Ishikawa (cell line): Measurements from ENCODE around the gene BPGM.

ENCODE experiments used
- CEBPB ChIP-seq: IDR thresholded peaks from 2 replicates; pipeline ENCODE4 v1.6.1; 2012
- CREB1 ChIP-seq: IDR thresholded peaks from 2 replicates; pipeline ENCODE4 v1.6.1; 2012; ENCODE audit warnings: low read depth
- EGR1 ChIP-seq: IDR thresholded peaks from 2 replicates; pipeline ENCODE4 v1.6.1; 2012
- EP300 ChIP-seq: IDR thresholded peaks from 2 replicates; pipeline ENCODE4 v1.6.1; 2012; ENCODE audit warnings: borderline replicate concordance
- FOXM1 ChIP-seq: IDR thresholded peaks from 2 replicates; pipeline ENCODE4 v1.6.1; 2012; ENCODE audit warnings: low read depth, borderline replicate concordance
- NFIC ChIP-seq: IDR thresholded peaks from 2 replicates; pipeline ENCODE4 v1.6.1; 2012
- RAD21 ChIP-seq: IDR thresholded peaks from 2 replicates; pipeline ENCODE4 v1.6.1; 2012; ENCODE audit warnings: low read depth
- TAF1 ChIP-seq: IDR thresholded peaks from 2 replicates; pipeline ENCODE4 v1.6.1; 2012; ENCODE audit warnings: low read depth, mild to moderate bottlenecking
- TCF12 ChIP-seq: IDR thresholded peaks from 2 replicates; pipeline ENCODE4 v1.6.1; 2012; ENCODE audit warnings: low read depth
- TEAD4 ChIP-seq: IDR thresholded peaks from 2 replicates; pipeline ENCODE4 v1.6.1; 2012
- YY1 ChIP-seq: IDR thresholded peaks from 2 replicates; pipeline ENCODE4 v1.6.1; 2012; ENCODE audit warnings: low read depth
- ZBTB7A ChIP-seq: IDR thresholded peaks from 2 replicates; pipeline ENCODE4 v1.6.1; 2012; ENCODE audit warnings: low read depth
- TF ChIP-seq, protein P1 (sequence below): IDR thresholded peaks from 2 replicates; pipeline ENCODE4 v1.6.1; 2012
- TF ChIP-seq, protein P2 (sequence below): IDR thresholded peaks from 2 replicates; pipeline ENCODE4 v1.6.1; 2012
- TF ChIP-seq, protein P3 (sequence below): IDR thresholded peaks from 2 replicates; pipeline ENCODE4 v1.6.1; 2012; ENCODE audit warnings: low read depth, mild to moderate bottlenecking

BPGM gene

DNA sequence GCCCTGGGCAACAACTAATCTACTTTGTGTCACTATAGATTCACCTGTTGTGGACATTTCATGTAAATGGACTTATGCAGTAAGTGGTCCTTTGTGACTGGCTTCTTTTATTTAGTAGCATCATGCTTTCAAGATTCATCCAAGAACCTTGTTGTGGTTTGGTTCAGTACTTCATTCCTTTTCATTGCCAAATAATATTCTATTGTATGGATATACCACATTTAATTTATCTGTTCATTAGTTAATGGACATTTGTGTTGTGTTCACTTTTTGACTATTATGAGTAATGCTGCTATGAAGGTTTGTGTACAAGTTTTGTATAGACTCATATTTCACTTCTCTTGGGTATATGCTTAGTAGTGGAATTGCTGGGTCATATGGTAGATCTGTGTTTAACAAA, 27.8 kb downstream of the BPGM start:
- TF ChIP-seq CREB1, result no peak
- TF ChIP-seq ZBTB7A, result no peak
- no peak for TF ChIP-seq RAD21
- TF ChIP-seq TCF12, result no peak
- no peak for TF ChIP-seq NFIC
- TF ChIP-seq TAF1, result no peak
- TF ChIP-seq FOXM1, result no peak
- TF ChIP-seq, protein P1, sequence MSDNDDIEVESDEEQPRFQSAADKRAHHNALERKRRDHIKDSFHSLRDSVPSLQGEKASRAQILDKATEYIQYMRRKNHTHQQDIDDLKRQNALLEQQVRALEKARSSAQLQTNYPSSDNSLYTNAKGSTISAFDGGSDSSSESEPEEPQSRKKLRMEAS, result no peak
- TF ChIP-seq CEBPB, result no peak
- no peak for TF ChIP-seq EGR1
- no peak for TF ChIP-seq YY1
- no peak for TF ChIP-seq EP300

DNA sequence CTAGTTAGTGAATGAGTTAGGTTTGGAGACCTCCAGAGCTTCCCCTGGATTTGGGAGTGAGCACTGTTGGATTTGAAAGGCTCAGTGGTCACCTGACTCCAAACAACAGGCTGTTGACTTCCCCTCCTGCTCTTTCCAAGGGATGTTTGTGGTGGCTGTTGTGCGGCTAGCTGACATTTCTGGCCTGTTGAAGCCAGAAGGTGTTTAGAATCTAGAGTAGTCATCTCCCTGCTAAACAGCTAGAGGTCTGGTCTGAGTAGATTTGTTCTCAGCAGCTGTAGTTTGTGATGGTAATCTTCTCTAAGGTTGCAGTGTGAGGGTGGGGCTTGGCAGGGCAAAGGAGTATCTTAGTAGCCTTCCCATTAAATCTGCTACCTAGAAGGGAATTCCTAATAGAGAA, 30.1 kb downstream of the BPGM start:
- TF ChIP-seq CREB1 (no peak), TCF12 (no peak), NFIC (no peak), TEAD4 (no peak)
- TF ChIP-seq, protein P2, sequence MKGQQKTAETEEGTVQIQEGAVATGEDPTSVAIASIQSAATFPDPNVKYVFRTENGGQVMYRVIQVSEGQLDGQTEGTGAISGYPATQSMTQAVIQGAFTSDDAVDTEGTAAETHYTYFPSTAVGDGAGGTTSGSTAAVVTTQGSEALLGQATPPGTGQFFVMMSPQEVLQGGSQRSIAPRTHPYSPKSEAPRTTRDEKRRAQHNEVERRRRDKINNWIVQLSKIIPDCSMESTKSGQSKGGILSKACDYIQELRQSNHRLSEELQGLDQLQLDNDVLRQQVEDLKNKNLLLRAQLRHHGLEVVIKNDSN, result no peak

DNA sequence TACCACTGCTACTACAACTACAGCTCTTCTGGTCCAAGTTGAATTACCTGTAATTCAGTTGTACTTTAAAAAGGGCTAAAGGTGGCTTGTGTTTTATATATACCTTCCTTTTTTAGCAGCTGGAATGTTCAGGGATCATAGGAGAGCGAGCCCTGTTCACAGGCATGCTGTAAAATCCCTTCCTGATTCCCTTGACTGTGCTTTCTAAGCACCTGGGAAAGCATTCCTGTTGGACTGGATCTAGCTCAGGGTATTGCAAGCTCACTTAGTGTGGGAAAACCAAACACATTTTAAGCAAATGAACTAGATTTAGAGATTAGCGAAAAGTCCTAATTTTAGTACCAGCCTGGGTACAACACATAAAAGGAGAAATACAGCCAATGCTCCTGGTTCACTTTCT, 31.5 kb downstream of the BPGM start:
- TF ChIP-seq ZBTB7A, result no peak
- TF ChIP-seq, protein P3, sequence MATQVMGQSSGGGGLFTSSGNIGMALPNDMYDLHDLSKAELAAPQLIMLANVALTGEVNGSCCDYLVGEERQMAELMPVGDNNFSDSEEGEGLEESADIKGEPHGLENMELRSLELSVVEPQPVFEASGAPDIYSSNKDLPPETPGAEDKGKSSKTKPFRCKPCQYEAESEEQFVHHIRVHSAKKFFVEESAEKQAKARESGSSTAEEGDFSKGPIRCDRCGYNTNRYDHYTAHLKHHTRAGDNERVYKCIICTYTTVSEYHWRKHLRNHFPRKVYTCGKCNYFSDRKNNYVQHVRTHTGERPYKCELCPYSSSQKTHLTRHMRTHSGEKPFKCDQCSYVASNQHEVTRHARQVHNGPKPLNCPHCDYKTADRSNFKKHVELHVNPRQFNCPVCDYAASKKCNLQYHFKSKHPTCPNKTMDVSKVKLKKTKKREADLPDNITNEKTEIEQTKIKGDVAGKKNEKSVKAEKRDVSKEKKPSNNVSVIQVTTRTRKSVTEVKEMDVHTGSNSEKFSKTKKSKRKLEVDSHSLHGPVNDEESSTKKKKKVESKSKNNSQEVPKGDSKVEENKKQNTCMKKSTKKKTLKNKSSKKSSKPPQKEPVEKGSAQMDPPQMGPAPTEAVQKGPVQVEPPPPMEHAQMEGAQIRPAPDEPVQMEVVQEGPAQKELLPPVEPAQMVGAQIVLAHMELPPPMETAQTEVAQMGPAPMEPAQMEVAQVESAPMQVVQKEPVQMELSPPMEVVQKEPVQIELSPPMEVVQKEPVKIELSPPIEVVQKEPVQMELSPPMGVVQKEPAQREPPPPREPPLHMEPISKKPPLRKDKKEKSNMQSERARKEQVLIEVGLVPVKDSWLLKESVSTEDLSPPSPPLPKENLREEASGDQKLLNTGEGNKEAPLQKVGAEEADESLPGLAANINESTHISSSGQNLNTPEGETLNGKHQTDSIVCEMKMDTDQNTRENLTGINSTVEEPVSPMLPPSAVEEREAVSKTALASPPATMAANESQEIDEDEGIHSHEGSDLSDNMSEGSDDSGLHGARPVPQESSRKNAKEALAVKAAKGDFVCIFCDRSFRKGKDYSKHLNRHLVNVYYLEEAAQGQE, result no peak
- TF ChIP-seq, protein P1, result no peak
- no peak for TF ChIP-seq TEAD4
- TF ChIP-seq CEBPB, result no peak
- TF ChIP-seq YY1, result no peak
- TF ChIP-seq EP300, result no peak
- no peak for TF ChIP-seq EGR1
- no peak for TF ChIP-seq TAF1
- TF ChIP-seq RAD21, result no peak
- TF ChIP-seq NFIC, result no peak
- TF ChIP-seq CREB1, result no peak

DNA sequence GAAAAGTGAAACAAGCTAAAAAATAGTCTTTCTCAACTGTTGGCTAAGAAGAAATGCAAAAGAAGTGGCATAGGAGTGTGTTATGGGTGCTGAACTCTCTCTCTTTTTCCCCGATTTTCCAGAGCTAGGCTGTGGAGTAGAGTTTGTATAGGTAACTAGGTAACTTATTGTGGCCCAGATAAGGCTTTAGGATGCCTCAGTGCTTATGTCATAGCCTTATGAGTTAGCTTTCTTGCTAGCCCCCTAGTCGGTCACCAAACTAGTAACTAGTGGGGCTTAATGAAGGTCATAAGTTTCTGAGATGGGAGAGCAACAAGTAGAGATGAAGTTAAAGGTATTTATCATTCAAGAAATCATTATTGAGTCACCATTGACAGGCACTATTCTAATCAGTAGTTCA, 32.4 kb downstream of the BPGM start:
- TF ChIP-seq, protein P1, result no peak
- TF ChIP-seq NFIC, result no peak

DNA sequence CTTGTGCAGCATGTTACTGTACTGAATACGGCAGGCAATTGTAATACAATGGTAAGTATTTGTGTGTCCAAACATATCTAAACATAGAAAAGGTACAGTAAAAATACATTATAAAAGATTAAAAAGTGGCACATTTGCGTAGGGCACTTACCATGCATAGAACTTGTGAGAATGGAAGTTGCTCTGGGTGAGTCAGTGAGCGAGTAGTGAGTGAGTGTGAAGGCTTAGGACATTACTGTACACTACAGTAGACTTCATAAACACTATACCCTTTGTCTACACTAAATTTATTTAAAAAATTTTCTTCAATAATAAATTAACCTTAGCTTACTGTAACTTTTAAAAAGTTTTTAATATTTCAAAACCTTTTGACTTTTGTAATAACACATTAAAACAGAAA, 37.5 kb downstream of the BPGM start:
- no peak for TF ChIP-seq CEBPB
- no peak for TF ChIP-seq ZBTB7A
- TF ChIP-seq EGR1, result no peak
- TF ChIP-seq EP300, result no peak
- TF ChIP-seq CREB1, result no peak
- TF ChIP-seq, protein P3, result no peak
- TF ChIP-seq TCF12, result no peak
- TF ChIP-seq TAF1, result no peak
- TF ChIP-seq YY1, result no peak
- TF ChIP-seq RAD21, result no peak

DNA sequence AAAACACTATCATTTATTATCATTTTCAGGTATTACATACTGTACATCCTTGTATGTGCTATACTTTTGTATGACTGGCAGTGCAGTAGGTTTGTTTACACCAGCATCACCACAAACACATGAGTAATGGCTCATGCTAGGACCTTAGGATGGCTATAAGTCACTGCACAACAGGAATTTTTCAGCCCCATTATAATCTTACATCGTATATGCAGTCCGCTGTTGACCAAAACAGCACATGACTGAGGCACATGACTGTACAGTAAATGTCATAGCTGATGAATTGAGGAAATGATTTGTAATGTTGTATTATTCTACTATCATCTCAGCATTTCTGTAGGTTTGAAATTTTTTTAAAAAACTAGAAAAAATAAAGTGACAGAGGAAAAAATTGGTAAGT, 38.6 kb downstream of the BPGM start:
- TF ChIP-seq EGR1, result no peak
- TF ChIP-seq, protein P2, result peak; percentile 79
- TF ChIP-seq ZBTB7A, result no peak
- TF ChIP-seq, protein P3, result no peak
- TF ChIP-seq, protein P1, result no peak
- TF ChIP-seq TAF1, result no peak
- TF ChIP-seq TEAD4, result 0 out of 2 replicates have a peak, but pooled peaks have one; percentile 18
- no peak for TF ChIP-seq TCF12
